K562 (cell line): Measurements from ENCODE around the gene SMG9. TPM values are rescaled to one million over a fixed set of nuclear protein-coding genes. Genes with fewer than 3 reads are reported as not detected.

Experiments used
- CBX8 ChIP-seq: fragments of 200-600 bp; sonication (generic); IDR thresholded peaks from 2 replicates; pipeline ENCODE4 v1.6.1; 2012; ENCODE audit warnings: borderline replicate concordance, mixed run types, low read depth, mild to moderate bottlenecking, moderate library complexity, mixed read lengths, low read length, control low read depth, inconsistent platforms; ENCODE audit not compliant: poor library complexity, severe bottlenecking; ENCODE audit errors: extremely low read depth
- CTBP1 ChIP-seq: fragments of 450-650 bp; IDR thresholded peaks from 2 replicates; pipeline ENCODE4 v1.6.1; 2016; ENCODE audit warnings: borderline replicate concordance
- DDX20 ChIP-seq: fragments of 450-650 bp; IDR thresholded peaks from 2 replicates; pipeline ENCODE4 v1.6.1; 2016; ENCODE audit warnings: missing genetic modification characterization, low read depth, mild to moderate bottlenecking, missing compliant biosample characterization, moderate library complexity
- EHMT2 ChIP-seq: fragments of 450-650 bp; IDR thresholded peaks from 2 replicates; pipeline ENCODE4 v1.6.1; 2018; ENCODE audit warnings: antibody characterized with exemption
- FOXP4 ChIP-seq: sonication (generic); formaldehyde crosslinking; IDR thresholded peaks from 2 replicates; pipeline ENCODE4 v1.8.0; 2022; ENCODE audit warnings: mild to moderate bottlenecking, missing genetic modification reagents, borderline replicate concordance
- FUS ChIP-seq: fragments of 200-400 bp; formaldehyde crosslinking; optimal IDR thresholded peaks from 2 replicates; pipeline ENCODE3; 2017; ENCODE audit warnings: low read depth, low read length
- NCOA6 ChIP-seq: fragments of 450-650 bp; IDR thresholded peaks from 2 replicates; pipeline ENCODE4 v1.6.1; 2017; ENCODE audit warnings: mild to moderate bottlenecking
- SAFB2 ChIP-seq: fragments of 200-400 bp; formaldehyde crosslinking; IDR thresholded peaks from 2 replicates; pipeline ENCODE4 v1.6.1; 2018; ENCODE audit warnings: borderline replicate concordance, low read length, low read depth, moderate library complexity; ENCODE audit not compliant: severe bottlenecking
- ZFP91 ChIP-seq: sonication (generic); formaldehyde crosslinking; IDR thresholded peaks from 2 replicates; pipeline ENCODE4 v1.8.0; 2022; ENCODE audit warnings: mild to moderate bottlenecking, missing genetic modification reagents
- ZNF408 ChIP-seq: fragments of 250-450 bp; sonication (Bioruptor Pico); IDR thresholded peaks from 2 replicates; pipeline ENCODE4 v1.4.0; 2020; ENCODE audit warnings: low read depth, mild to moderate bottlenecking, moderate library complexity
- polyA plus RNA-seq, 8 experiments: library from polyadenylated mRNA; depleted of rRNA in 4 of 8; stranded (reverse) in 5 of 8; unstranded in 3 of 8; fragments of >200 nt; fragmentation: Nextera tagmentation in 2 of 8; fragmentation: Illumina TruSeq in 1 of 8; extraction: Ambion mirVana in 2 of 8; extraction: Trizol in 1 of 8; gene quantifications; 2 replicates each; pipeline versions ENCODE4 v1.2.1 to v1.2.3, GENCODE V29; 2011 to 2014; ENCODE audit warnings: inconsistent platforms in 1 of 8, missing spikeins in 1 of 8
- total RNA-seq, 7 experiments: library from RNA; depleted of rRNA in 6 of 7; stranded (reverse); fragments of >200 nt in 6 of 7; fragmentation: Illumina TruSeq in 2 of 7; extraction: Trizol in 2 of 7; gene quantifications; 2 replicates each; pipeline versions ENCODE4 v1.2.1 to v1.2.3, GENCODE V29; 2011 to 2021; ENCODE audit warnings: low replicate concordance in 1 of 7
- TF ChIP-seq, protein P1 (sequence below): IDR thresholded peaks from 3 replicates; pipeline ENCODE4 v1.6.1; 2011; ENCODE audit warnings: borderline replicate concordance, mild to moderate bottlenecking; ENCODE audit not compliant: insufficient read length, insufficient read depth
- TF ChIP-seq, protein P2 (sequence below): fragments of 450-650 bp; IDR thresholded peaks from 2 replicates; pipeline ENCODE4 v1.6.1; 2016; ENCODE audit warnings: low read depth

The SMG9 gene
- total and polyA plus RNA-seq, 9 of the 15 experiments (the other 6 are each of a cell fraction or from before 2014, with no cell fraction given) = 1.7 to 79.7 (median 40.2) TPM

DNA sequence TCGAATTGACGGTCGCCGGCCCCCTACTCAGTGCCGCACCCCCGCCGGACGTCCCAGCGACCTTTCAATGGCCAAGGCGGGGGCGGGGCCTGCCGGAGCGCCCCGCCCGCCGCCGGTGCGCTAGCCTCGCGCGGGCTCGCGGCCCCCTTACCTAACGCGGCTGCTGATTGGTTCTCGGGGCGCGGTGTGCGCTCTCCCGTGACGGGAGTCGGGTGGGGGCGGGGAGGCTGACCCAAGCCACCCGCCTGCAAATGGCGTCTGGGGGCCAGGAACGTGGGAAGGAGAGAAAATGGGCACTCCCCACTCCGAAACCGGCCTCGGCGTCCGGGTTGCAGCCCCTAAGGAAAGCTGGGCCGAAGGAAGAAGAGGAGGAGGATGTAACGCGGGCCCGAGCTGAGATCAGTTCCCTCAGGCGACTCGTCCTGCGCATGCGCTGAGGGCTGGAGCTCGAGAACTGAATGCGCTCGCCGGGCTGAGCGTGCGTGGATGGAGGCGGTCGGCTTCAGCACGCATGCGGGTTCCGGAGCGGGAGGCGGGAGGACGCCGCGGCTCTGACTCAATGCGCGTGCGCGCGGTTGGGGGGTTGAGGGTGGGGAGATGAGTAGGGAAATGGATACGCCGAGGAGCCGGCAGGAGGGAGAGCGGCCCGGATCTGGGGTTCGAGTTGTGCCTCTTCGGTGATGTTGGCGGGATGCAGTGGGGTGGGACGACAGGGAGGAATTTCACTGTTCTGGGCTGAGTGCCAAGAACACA is at the start of gene SMG9 (continued):
- TF ChIP-seq SAFB2 (no peak), FUS (no peak), DDX20 (tag) (no peak), FOXP4 (CRISPR knock-in tag) (0 out of 2 replicates have a peak, but pooled peaks have one; percentile 72), ZFP91 (CRISPR knock-in tag) (no peak), NCOA6 (no peak), ZNF408 (no peak), CTBP1 (peak; percentile 96), EHMT2 (no peak), CBX8 (no peak)
- TF ChIP-seq, protein P1, sequence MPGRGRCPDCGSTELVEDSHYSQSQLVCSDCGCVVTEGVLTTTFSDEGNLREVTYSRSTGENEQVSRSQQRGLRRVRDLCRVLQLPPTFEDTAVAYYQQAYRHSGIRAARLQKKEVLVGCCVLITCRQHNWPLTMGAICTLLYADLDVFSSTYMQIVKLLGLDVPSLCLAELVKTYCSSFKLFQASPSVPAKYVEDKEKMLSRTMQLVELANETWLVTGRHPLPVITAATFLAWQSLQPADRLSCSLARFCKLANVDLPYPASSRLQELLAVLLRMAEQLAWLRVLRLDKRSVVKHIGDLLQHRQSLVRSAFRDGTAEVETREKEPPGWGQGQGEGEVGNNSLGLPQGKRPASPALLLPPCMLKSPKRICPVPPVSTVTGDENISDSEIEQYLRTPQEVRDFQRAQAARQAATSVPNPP = no peak
- TF ChIP-seq, protein P2, sequence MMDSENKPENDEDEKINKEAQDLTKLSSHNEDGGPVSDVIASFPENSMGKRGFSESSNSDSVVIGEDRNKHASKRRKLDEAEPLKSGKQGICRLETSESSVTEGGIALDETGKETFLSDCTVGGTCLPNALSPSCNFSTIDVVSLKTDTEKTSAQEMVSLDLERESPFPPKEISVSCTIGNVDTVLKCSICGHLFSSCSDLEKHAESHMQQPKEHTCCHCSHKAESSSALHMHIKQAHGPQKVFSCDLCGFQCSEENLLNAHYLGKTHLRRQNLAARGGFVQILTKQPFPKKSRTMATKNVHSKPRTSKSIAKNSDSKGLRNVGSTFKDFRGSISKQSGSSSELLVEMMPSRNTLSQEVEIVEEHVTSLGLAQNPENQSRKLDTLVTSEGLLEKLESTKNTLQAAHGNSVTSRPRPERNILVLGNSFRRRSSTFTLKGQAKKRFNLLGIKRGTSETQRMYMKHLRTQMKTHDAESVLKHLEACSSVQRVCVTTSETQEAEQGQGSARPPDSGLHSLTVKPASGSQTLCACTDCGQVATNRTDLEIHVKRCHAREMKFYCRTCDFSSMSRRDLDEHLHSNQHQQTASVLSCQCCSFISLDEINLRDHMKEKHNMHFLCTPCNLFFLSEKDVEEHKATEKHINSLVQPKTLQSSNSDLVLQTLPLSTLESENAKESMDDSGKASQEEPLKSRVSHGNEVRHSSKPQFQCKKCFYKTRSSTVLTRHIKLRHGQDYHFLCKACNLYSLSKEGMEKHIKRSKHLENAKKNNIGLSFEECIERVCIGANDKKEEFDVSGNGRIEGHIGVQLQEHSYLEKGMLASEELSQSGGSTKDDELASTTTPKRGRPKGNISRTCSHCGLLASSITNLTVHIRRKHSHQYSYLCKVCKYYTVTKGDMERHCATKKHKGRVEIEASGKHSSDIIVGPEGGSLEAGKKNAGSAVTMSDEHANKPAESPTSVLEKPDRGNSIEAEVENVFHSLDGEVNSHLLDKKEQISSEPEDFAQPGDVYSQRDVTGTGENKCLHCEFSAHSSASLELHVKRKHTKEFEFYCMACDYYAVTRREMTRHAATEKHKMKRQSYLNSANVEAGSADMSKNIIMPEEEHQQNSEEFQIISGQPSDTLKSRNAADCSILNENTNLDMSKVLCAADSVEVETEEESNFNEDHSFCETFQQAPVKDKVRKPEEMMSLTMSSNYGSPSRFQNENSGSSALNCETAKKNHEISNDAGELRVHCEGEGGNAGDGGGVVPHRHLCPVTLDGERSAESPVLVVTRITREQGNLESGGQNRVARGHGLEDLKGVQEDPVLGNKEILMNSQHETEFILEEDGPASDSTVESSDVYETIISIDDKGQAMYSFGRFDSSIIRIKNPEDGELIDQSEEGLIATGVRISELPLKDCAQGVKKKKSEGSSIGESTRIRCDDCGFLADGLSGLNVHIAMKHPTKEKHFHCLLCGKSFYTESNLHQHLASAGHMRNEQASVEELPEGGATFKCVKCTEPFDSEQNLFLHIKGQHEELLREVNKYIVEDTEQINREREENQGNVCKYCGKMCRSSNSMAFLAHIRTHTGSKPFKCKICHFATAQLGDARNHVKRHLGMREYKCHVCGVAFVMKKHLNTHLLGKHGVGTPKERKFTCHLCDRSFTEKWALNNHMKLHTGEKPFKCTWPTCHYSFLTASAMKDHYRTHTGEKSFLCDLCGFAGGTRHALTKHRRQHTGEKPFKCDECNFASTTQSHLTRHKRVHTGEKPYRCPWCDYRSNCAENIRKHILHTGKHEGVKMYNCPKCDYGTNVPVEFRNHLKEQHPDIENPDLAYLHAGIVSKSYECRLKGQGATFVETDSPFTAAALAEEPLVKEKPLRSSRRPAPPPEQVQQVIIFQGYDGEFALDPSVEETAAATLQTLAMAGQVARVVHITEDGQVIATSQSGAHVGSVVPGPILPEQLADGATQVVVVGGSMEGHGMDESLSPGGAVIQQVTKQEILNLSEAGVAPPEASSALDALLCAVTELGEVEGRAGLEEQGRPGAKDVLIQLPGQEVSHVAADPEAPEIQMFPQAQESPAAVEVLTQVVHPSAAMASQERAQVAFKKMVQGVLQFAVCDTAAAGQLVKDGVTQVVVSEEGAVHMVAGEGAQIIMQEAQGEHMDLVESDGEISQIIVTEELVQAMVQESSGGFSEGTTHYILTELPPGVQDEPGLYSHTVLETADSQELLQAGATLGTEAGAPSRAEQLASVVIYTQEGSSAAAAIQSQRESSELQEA = no peak; the same call in 1 of the 2 replicates
